ENCODE measurements around the gene SPATA31D4.

Gene SPATA31D4

DNA sequence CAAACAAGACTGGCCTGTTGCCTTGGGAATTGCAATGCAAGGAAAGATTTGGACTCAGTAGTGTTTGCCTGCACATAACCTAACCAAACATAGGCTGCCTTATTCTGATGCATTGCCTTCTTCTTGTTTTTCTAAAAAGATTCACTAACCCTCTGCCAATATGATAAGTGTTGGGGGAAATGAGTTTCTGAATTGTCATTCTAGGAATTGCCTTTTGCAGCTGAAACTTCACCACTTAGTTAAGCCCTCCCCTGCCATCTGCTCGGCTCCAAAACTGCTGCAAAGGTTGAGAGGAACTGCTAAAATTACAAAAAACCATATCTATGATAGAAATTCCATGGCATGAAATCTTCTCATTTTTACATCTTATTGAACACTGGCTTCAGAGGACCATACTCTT, 41.6 kb upstream of the SPATA31D4 start:
- ChIA-PET CTCF (no interaction called here), POLR2A (no interaction called here)
- no peaks in the 10 kb centered on the region for H3K36me3 ChIP-seq (ENCODE audit: control insufficient read depth in 2 of 2, insufficient read depth in 1 of 2, low read length in 2 of 2)
- H3K27ac ChIP-seq (ENCODE audit: extremely low read depth, low read depth, low read length), result no peak overlapping the region
- no peak overlapping the region for H3K4me3 ChIP-seq (ENCODE audit: low read depth, low read length)
- H3K4me1 ChIP-seq (ENCODE audit: control insufficient read depth, insufficient read depth, low read length), result no peaks in the 10 kb centered on the region
- H3K9me3 ChIP-seq (ENCODE audit: control insufficient read depth, insufficient read depth, low read depth, low read length), result no peaks in the 10 kb centered on the region
- TF ChIP-seq PATZ1 (tag by site-specific recombination; IDR thresholded peaks at IDR 0.05), result no peak
- TF ChIP-seq ZNF48 (tag by site-specific recombination; IDR thresholded peaks at IDR 0.05), result no peak
- TF ChIP-seq ZNF2 (tag by site-specific recombination; IDR thresholded peaks at IDR 0.05), result no peak
- TF ChIP-seq EGR2 (tag by site-specific recombination; IDR thresholded peaks at IDR 0.05; ENCODE audit: low read depth), result no peak
- TF ChIP-seq ZBTB26 (tag by site-specific recombination; optimal IDR thresholded peaks at IDR 0.05), result no peak
- TF ChIP-seq ZNF26 (tag by site-specific recombination; IDR thresholded peaks at IDR 0.05), result no peak
- no peak for TF ChIP-seq ZBTB21 (tag by site-specific recombination; IDR thresholded peaks at IDR 0.05)
- TF ChIP-seq YY1 (tag by site-specific recombination; IDR thresholded peaks at IDR 0.05), result no peak
- TF ChIP-seq, protein P1, sequence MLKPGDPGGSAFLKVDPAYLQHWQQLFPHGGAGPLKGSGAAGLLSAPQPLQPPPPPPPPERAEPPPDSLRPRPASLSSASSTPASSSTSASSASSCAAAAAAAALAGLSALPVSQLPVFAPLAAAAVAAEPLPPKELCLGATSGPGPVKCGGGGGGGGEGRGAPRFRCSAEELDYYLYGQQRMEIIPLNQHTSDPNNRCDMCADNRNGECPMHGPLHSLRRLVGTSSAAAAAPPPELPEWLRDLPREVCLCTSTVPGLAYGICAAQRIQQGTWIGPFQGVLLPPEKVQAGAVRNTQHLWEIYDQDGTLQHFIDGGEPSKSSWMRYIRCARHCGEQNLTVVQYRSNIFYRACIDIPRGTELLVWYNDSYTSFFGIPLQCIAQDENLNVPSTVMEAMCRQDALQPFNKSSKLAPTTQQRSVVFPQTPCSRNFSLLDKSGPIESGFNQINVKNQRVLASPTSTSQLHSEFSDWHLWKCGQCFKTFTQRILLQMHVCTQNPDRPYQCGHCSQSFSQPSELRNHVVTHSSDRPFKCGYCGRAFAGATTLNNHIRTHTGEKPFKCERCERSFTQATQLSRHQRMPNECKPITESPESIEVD (tag by site-specific recombination; IDR thresholded peaks at IDR 0.05), result no peak
- TF ChIP-seq PRDM10 (tag by site-specific recombination; IDR thresholded peaks at IDR 0.05), result no peak
- TF ChIP-seq ZNF280D (tag by site-specific recombination; IDR thresholded peaks at IDR 0.05), result no peak
- TF ChIP-seq, protein P2, sequence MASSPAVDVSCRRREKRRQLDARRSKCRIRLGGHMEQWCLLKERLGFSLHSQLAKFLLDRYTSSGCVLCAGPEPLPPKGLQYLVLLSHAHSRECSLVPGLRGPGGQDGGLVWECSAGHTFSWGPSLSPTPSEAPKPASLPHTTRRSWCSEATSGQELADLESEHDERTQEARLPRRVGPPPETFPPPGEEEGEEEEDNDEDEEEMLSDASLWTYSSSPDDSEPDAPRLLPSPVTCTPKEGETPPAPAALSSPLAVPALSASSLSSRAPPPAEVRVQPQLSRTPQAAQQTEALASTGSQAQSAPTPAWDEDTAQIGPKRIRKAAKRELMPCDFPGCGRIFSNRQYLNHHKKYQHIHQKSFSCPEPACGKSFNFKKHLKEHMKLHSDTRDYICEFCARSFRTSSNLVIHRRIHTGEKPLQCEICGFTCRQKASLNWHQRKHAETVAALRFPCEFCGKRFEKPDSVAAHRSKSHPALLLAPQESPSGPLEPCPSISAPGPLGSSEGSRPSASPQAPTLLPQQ (tag by site-specific recombination; IDR thresholded peaks at IDR 0.05), result no peak
- no peak for TF ChIP-seq HOXA7 (CRISPR knock-in tag; IDR thresholded peaks at IDR 0.05; ENCODE audit: borderline replicate concordance)

All from HEK293 (cell line).